Adipocyte (in vitro differentiated cells): ENCODE data around the gene PAAF1.

ENCODE experiments used
- DNase-seq: peaks from one replicate; pipeline ENCODE4 v3.0.0-alpha.2; 2015; ENCODE audit warnings: low read depth
- H3K27me3 ChIP-seq: replicated peaks from 2 replicates; pipeline ENCODE4 v1.7.0; 2013; ENCODE audit warnings: mild to moderate bottlenecking, low read length, moderate library complexity; ENCODE audit not compliant: control insufficient read depth, insufficient read depth
- H3K36me3 ChIP-seq: 2 replicates; pipeline ENCODE4 v1.7.0; 2013; ENCODE audit warnings: low read length, mild to moderate bottlenecking, moderate library complexity; ENCODE audit not compliant: control insufficient read depth, insufficient read depth, severe bottlenecking
- H3K4me1 ChIP-seq: 2 replicates; pipeline ENCODE4 v1.7.0; 2013; ENCODE audit warnings: mild to moderate bottlenecking, low read length, moderate library complexity; ENCODE audit not compliant: control insufficient read depth, insufficient read depth
- H3K4me3 ChIP-seq: 2 replicates; pipeline ENCODE4 v1.7.0; 2013; ENCODE audit warnings: mild to moderate bottlenecking, low read length, moderate library complexity
- H3K9ac ChIP-seq: 2 replicates; pipeline ENCODE4 v1.7.0; 2013; ENCODE audit warnings: mild to moderate bottlenecking, low read length, moderate library complexity
- H3K9me3 ChIP-seq: 2 replicates; pipeline ENCODE4 v1.7.0; 2013; ENCODE audit warnings: mild to moderate bottlenecking, low read length, moderate library complexity; ENCODE audit not compliant: control insufficient read depth

PAAF1 gene, protein sequence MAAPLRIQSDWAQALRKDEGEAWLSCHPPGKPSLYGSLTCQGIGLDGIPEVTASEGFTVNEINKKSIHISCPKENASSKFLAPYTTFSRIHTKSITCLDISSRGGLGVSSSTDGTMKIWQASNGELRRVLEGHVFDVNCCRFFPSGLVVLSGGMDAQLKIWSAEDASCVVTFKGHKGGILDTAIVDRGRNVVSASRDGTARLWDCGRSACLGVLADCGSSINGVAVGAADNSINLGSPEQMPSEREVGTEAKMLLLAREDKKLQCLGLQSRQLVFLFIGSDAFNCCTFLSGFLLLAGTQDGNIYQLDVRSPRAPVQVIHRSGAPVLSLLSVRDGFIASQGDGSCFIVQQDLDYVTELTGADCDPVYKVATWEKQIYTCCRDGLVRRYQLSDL

DNA sequence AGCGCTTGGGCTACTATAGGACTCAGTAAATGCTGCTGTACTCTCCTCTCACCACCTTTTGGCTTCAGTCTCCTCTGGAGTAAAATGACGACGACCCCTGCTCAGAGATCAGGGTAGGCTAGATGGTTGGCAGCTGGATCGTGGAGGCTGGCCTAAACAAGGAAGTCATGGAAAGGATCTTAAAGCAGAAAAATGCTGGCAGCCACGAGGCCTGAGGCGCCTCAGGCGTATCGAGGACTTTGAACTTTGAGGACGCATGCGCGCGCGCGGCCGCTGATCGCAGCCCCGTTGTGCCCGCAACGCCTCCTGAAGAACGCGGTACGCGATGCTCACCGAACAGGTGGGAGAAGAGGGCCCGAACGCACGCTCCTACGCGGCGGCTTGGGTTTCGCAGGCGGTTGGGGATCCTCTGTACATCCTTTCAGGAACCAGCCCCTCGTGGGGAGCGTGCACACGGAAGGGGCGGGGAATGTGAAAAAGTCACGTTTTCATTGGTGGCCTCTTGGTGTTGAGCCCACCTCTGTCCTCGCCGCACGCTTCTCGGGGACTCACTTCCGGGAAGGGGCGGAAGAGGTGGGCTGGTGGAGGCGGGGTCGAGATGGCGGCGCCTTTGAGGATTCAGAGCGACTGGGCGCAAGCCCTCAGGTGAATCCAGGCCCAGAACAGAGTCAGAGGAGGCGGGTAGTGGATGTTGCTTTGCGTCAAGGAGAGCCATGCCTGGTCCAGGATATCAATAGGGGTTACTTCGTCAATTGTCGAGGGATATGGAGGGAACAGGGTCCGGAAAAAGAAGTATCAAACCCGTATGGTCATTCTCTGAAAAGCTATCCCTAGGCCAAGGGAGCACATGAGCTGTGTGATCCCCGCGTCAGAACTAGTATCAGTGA is at the start of gene PAAF1, which contains the start of gene COA4:
Gene PAAF1, plus strand, starts transcription at position 576 of the 887 bp plus-strand sequence. Its CDS starts 23 bp downstream, at position 599.
Gene COA4, minus strand, starts transcription at position 423 of the 887 bp plus-strand sequence. CDS start 3,468 bp downstream, outside the sequence.
- peak; percentile 98 for DNase-seq
- Histone ChIP-seq H3K4me1 (peaks cover 17% of the 10 kb centered on the region), H3K9ac (peak within 1 kb of the TSS; percentile 92), H3K4me3 (peak within 1 kb of the TSS; percentile 91), H3K9me3 (no peaks in the 10 kb centered on the region), H3K27me3 (no peaks in the 10 kb centered on the region), H3K36me3 (peaks cover 30% of the 10 kb centered on the region)

DNA sequence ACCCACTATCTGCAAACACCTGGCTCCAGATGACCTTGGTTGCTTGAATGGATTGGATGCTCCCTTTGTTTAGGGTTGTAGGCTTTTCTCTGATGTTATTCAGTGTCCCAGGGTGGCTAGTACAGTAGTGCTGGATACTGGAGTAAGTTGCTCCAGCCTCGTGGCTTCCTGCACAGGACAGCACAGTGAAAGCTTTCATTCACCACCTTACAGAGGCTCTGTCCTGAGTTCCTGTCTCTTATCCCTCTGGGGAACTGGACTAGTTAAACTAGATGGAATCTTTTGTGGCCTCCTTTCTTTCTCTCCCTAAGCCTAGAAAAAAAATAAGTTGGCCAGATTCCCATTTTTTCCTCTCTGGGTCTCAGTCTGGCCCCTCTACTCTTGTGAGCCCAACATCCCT is 46.5 kb upstream of the PAAF1 start:
- H3K27me3 ChIP-seq: no peaks in the 10 kb centered on the region
- peaks cover 4% of the 10 kb centered on the region for H3K36me3 ChIP-seq
- no peak for DNase-seq
- no peaks in the 10 kb centered on the region for H3K4me1 ChIP-seq
- no peak overlapping the region for H3K9ac ChIP-seq
- no peak overlapping the region for H3K4me3 ChIP-seq
- no peaks in the 10 kb centered on the region for H3K9me3 ChIP-seq

DNA sequence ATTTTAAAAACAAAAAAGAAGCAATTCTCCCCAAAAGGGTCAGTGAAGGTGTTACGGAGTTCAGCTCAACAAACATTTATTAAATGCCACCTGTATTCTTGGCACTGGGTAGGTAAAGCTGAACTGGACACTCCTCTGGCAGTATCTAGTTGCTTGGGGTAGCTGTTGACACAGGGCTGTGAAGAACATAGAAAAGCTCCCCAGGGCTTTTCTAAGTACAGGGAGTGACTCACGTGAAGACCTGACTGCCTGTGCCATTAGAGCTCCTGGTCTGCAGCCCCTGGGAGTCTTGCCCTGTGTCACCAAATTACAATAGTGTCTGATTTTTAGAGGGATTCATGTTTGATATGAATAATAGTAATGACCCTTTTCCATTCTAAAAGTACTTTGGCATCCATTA is 43.7 kb upstream of the PAAF1 start:
- DNase-seq: no peak
- H3K4me3 ChIP-seq: no peak overlapping the region
- H3K27me3 ChIP-seq: no peaks in the 10 kb centered on the region
- H3K9me3 ChIP-seq: no peaks in the 10 kb centered on the region
- no peaks in the 10 kb centered on the region for H3K36me3 ChIP-seq
- H3K4me1 ChIP-seq: no peaks in the 10 kb centered on the region
- H3K9ac ChIP-seq: no peak overlapping the region

DNA sequence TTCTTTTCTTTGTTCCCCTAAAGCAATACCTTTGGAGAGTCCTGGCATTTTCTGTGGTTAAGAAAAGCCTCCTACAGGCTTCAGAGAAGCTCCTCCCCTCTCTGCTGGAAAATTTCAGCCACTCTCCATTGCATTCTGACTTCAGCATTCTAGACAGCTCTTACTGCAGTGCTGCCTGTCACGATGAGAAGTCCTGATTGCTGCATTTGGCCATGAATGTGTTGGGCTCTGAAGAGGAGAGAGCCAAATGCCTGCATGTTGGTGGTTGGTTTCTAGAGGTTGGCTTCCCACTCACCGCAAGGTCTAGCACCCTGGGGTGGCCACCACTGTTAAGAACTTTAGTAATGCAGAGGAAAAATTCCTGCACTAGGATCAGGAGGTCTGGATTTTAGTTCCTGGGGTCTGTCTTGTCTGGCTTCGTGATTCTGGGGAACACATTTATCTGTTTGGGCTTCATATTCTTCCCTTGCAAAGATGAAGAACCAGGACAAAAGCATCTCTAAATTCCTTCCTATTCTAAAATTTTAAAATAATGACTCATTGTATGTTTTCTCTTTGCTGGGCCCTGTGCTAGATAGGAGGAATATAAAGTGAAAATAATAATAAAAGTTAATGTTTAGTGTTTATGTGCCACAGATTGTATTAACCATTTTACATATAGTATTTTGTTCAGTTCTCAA is 38.2 kb upstream of the PAAF1 start:
- Histone ChIP-seq H3K27me3 (no peaks in the 10 kb centered on the region), H3K9me3 (no peaks in the 10 kb centered on the region), H3K4me1 (peaks cover 4% of the 10 kb centered on the region), H3K4me3 (no peak overlapping the region), H3K36me3 (peaks cover 3% of the 10 kb centered on the region), H3K9ac (no peak overlapping the region)
- peak; percentile 62 for DNase-seq

DNA sequence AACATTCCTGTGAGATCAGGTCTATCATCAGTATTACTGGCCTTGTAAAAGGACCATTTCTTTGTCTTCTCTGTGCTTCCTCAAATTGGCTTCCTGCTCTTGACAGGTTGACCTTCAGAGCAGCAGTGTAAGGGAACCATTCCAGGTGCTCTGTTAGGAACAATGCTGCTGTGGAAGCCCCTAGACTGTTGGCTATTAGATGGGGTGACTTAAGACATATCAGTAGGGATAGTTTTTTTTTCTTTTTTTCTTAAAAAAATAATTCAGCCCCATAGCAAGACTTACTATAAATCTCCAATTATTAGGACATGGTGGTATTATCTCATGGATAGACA is 37.7 kb upstream of the PAAF1 start:
- H3K36me3 ChIP-seq: peaks cover 3% of the 10 kb centered on the region
- H3K9me3 ChIP-seq: no peaks in the 10 kb centered on the region
- H3K9ac ChIP-seq: no peak overlapping the region
- H3K27me3 ChIP-seq: no peaks in the 10 kb centered on the region
- H3K4me1 ChIP-seq: peaks cover 4% of the 10 kb centered on the region
- H3K4me3 ChIP-seq: no peak overlapping the region
- no peak for DNase-seq

DNA sequence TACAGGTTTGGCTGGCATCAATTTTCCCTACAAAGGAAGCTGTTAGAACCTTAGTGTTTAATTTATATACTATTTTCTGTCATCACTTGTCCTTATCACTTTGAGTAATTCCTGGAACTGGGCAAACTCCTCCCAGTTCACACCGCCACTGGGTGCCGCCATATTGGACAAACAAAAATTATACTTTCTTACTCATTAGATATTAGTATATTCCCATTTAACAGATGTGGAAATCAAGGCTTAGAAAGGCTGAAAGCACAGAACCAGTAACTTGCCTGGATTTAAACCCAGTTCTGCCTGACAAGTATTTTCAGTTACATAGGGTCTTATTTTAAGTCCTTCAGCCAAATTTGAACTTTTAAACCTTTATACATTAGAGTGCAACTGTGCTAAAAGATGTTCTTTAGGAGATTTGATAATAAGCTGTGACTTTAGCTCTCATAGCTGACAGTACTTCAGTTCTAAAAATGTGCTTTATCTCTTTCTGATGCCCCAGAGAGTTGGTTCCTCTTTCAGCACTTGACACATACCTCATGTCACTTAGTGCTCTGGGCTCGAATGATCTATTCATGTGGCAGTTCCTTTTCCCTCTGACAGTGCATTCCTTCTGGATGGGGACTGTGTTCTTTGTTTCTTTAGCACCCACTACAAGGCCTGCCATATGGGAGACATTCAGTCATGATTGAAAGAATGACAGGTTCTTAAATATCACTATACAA is 25.6 kb upstream of the PAAF1 start:
- no peaks in the 10 kb centered on the region for H3K27me3 ChIP-seq
- H3K9ac ChIP-seq: no peak overlapping the region
- H3K4me1 ChIP-seq: peaks cover 3% of the 10 kb centered on the region
- no peak for DNase-seq
- no peaks in the 10 kb centered on the region for H3K36me3 ChIP-seq
- no peaks in the 10 kb centered on the region for H3K9me3 ChIP-seq
- H3K4me3 ChIP-seq: no peak overlapping the region

DNA sequence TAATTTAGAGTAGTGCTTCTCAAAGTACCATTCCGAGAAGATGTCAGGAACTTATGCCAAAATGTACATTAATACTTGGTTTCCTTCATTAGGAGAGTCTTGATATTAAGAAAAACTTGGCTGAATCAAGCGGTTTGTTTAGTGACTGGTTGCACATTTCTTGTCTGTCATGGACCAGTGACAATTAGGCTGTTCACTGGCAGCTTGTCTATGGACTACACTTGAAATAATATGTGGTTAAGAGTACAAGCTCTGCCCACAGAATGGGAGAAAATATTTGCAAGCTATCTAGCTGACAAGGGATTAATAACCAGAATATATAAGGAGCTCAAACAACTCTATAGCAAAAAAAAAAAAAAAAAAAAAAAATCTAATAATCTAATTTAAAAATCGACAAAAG is 24.8 kb upstream of the PAAF1 start:
- Histone ChIP-seq H3K27me3 (no peaks in the 10 kb centered on the region), H3K9ac (no peak overlapping the region), H3K36me3 (no peaks in the 10 kb centered on the region), H3K4me1 (peaks cover 3% of the 10 kb centered on the region), H3K4me3 (no peak overlapping the region), H3K9me3 (no peaks in the 10 kb centered on the region)
- DNase-seq: no peak

DNA sequence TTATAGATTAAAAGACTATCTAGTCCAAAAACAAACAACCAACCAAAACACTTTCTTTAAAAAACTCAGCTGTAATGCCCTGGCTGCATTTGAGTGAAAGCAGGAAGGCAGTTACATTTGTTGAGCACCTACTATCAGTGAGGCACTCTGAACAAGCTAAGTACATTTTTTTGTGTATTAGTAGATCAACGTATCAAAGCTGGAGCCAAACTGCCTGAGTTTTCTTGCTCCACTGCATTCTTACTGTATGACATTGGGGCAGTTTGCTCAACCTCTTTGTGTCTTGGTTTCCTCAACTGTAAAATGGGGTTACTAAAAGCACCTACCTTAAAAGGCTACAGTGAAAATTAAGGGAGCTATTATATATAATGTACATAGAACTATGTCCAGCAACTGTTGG is 22.1 kb upstream of the PAAF1 start:
- H3K4me1 ChIP-seq: peaks cover 3% of the 10 kb centered on the region
- no peaks in the 10 kb centered on the region for H3K27me3 ChIP-seq
- peak; percentile 7 for DNase-seq
- no peak overlapping the region for H3K4me3 ChIP-seq
- H3K9ac ChIP-seq: no peak overlapping the region
- H3K36me3 ChIP-seq: no peaks in the 10 kb centered on the region
- no peaks in the 10 kb centered on the region for H3K9me3 ChIP-seq

DNA sequence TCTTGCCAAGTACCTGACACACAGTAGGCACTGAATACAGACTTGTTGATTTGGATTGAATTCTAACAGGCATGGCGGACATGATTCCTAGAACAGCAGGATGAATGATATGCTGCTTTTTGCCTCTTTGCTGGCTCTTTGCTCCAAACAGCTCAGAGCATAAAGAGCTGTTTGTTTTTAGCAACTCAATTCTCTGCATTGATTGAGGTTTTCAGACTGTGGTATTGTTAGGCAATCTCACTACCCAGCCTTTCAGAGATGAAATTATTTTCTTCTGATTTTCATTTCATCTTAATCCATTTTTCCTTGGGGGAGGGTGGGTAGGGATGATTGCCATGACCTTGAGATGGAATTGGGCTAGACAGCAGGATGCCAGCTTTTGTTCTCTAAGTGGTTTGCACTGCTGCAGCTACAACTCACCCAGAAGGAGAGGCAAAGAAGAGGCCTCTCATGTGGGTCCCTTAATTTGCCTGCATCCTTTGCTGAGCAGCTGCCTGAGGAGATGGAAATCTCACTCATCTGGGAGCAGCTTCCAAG is 20.7 kb upstream of the PAAF1 start:
- Histone ChIP-seq H3K9ac (no peak overlapping the region), H3K4me3 (no peak overlapping the region), H3K4me1 (peaks cover 3% of the 10 kb centered on the region), H3K9me3 (no peaks in the 10 kb centered on the region), H3K27me3 (no peaks in the 10 kb centered on the region), H3K36me3 (no peaks in the 10 kb centered on the region)
- DNase-seq: no peak

DNA sequence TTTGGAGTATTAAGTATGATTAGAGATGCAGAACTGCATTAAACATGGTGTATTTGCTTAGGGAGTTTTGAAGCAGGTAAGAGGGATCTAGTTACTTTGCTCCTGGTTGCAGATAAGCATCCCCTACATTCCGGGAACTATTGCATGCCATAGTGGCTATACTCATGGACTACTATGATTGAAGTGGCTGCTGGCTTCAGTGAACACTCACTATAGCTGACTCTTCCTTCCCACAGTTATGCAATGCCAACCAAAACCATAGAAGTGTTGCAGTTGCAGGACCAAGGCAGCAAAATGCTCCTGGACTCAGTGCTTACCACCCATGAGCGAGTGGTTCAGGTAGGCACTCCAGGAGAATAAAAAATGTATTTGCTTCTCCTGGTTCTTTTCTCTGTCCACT is 17.1 kb upstream of the PAAF1 start:
- H3K36me3 ChIP-seq: no peaks in the 10 kb centered on the region
- no peaks in the 10 kb centered on the region for H3K27me3 ChIP-seq
- H3K4me1 ChIP-seq: peaks cover 3% of the 10 kb centered on the region
- no peaks in the 10 kb centered on the region for H3K9me3 ChIP-seq
- no peak overlapping the region for H3K9ac ChIP-seq
- no peak for DNase-seq
- no peak overlapping the region for H3K4me3 ChIP-seq
